GM10847 (cell line): ENCODE measurements around the gene EXOSC10.

Experiments used
- POLR2A ChIP-seq: IDR thresholded peaks from 2 replicates; pipeline ENCODE4 v1.6.1; 2011; ENCODE audit not compliant: insufficient read length; ENCODE audit errors: extremely low read depth

EXOSC10 gene

DNA sequence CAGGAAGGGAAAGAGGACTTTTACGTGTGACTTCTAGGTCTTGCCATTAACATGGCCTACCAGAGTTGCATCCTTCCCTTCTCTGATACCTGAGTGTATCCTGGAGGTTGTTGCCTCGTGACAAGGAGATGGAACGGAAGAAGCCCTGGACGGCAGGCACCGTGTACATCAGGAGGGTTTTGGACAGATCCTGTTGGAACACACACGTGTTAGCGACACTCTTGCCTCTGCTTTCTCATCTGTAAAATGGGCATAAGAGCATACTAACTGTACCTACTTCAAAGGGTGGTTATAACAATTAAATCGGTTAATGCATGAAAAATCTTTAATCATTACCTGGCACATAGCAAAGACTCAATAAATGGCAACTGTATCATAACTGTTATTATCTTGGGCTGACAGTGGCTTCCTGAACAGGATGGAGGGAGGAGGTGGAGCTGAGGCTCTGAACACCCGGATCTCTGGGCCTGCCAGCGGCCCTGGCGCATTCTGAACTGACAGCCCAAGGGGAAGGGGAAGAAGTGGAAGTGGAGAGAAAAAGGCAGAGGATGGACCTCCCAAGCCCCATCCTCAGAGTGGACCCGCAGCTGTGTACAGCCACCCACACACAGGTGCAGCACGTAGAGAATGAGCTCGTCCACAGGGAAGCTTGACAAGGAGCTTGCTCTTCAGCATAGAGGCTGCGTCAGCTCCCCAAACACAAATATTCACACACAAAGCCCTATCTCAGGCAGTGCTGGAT is 30.2 kb upstream of the EXOSC10 start:
- TF ChIP-seq POLR2A: no peak

DNA sequence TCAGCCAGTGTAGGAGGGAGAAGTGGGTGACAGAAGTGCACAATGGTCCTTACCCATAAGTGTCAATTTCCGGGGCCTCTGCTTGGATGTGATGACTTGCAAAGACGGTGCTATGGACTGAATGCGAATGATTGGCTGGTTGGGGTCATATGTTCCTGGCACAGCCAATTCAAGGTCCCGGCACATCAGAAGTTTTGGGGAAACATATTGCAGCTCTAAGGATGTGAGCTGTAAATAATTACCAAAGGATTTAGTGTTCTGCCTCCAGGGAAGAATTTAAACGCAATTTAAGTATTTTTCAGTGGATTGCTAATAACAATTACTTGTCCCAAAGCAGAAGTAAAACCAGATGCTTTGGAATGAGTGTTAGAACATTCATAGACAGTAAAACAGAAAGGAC is 26.9 kb upstream of the EXOSC10 start:
- TF ChIP-seq POLR2A: no peak

GRCh38 chr1:11125931-11126330 is 26.3 kb upstream of the EXOSC10 start:
- no peak for TF ChIP-seq POLR2A

DNA sequence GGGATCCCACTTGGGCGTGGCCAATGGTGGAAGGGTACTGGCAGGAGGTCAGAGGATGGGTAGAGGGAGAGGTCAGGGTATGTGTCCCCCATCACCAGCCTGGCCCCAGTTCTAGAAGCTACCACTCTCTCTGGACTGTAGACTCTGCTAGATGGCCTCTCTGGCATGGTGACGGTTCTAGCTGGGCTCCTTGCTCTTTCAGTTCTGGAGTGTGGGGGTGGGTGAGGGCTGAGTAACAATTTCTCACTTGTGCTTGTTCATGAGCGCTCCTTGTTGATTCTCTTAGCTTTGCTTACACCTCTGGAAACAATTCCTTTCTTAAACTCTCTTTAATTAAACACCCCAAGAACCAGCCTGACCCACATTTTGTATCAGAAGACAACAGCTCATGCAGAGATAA is 25.3 kb upstream of the EXOSC10 start:
- TF ChIP-seq POLR2A: no peak

GRCh38 chr1:11116318-11116717 is 16.6 kb upstream of the EXOSC10 start:
- no peak for TF ChIP-seq POLR2A

GRCh38 chr1:11114966-11115365 is 15.3 kb upstream of the EXOSC10 start:
- TF ChIP-seq POLR2A: no peak

DNA sequence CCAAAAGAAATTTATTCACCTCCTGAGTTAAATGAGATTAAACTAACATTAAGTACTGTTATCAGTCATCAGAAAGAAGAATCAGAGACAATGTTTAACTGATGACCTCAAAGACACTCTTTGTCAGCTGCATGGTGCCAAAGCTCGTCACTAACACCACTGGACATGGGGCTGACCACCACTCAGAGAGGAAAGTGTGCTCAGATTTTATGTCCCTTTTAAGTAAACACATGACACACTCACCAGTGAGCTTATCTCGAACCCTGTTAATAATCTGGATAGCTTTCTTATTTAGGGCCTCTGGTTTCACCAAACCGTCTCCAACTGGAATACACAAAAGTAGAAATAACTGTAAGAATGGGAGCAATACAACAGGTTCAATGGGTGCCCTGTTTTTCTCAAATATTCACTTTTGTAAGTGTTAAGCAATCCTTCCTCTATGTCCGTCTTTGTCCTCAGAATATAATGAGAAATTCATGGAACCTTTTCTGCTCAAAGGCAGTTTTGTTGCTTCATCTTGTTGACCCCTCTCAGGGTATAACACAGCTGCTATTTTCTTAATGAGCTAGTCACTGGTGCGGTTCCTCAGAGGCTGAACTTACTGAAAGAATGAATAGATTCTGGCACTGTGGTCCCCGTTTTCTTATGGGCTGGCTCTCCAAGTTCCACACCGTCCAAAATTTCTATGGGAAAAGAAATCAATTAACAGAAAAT is 9.5 kb upstream of the EXOSC10 start:
- no peak for TF ChIP-seq POLR2A

- TF ChIP-seq POLR2A: no peak
Measured at GRCh38 chr1:11107599-11107998, 7.9 kb upstream of the EXOSC10 start.

DNA sequence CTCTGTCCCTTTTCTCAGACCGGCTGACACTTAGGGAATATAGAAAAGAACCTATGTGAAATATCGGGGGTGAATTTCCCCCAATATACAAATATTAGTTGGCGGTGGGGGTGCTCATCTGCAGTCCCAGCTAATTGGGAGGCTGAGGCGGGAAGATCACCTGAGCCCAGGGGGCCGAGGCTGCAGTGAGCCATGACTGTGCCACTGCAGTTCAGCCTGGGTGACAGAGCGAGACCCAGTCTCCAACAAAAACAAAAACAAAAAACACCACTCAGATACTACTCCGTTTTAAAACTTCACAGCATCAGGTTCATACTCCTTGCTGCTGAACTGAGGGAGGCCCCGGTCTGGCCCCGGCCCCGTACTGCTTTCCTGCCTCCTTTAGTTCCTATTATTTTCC is 5.9 kb upstream of the EXOSC10 start:
- TF ChIP-seq POLR2A: no peak

GRCh38 chr1:11101347-11101746 is 1.7 kb upstream of the EXOSC10 start:
- TF ChIP-seq POLR2A: no peak

DNA sequence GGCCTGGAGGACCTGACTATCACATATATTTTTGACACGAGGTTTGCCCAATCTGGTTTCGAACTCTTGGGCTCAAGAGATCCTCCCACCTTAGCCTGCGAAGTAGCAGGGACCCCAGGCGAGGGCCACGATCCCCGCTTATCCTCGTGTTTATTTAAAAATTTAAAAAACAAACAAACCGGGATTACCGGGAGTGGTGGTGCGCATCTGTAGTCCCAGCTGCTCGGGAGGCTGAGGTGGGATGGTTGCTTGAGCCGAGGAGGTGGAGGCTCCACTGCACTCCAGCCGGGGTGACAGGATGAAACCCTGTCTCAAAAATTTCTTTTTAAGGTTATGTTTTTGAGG is 452 bp upstream of the EXOSC10 start:
- no peak for TF ChIP-seq POLR2A

DNA sequence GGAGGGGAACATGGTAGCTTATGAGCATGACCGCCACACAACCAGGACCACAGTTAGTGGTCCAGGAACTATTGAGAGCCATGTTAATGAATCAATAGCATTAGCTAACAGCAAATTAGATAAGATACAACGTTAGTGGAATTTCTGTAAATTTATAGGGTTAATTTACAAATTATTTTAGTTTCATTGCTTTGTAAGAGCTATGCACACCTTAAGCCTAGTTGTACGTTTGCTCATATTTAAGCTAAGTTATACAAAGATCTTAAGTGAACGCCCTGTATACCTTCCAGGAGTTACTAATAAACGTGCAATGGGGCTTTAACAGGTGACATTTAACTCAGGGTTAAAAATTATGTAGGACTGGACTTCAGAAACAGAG is 749 bp downstream of the EXOSC10 start:
- TF ChIP-seq POLR2A: no peak

GRCh38 chr1:11080931-11081330 is 18.7 kb downstream of the EXOSC10 start:
- no peak for TF ChIP-seq POLR2A

- TF ChIP-seq POLR2A: no peak
Measured at GRCh38 chr1:11078631-11079030, 21.0 kb downstream of the EXOSC10 start.

GRCh38 chr1:11072216-11072917 is 27.3 kb downstream of the EXOSC10 start:
- no peak for TF ChIP-seq POLR2A
